HG03196 (cell line): ENCODE data around the gene DTNA.

ENCODE experiments used
- ATAC-seq: cut with Tn5 transposase; IDR thresholded peaks from one replicate; pipeline ENCODE4 v1.9.1; 2021; ENCODE audit not compliant: unreplicated experiment

The DTNA gene

GRCh38 chr18:34805103-34805877 lies 95.2 kb downstream of the DTNA start:
- no peak for ATAC-seq

GRCh38 chr18:34805878-34806351 lies 95.8 kb downstream of the DTNA start:
- ATAC-seq: no peak

- no peak for ATAC-seq
These were observed 96.4 kb downstream of the DTNA start for GRCh38 chr18:34806527-34806926.

GRCh38 chr18:34807106-34807796 lies 97.2 kb downstream of the DTNA start:
- no peak for ATAC-seq

GRCh38 chr18:34808389-34808788 lies 98.3 kb downstream of the DTNA start:
- ATAC-seq: no peak

GRCh38 chr18:34809451-34810072 lies 99.5 kb downstream of the DTNA start:
- ATAC-seq: no peak

- no peak for ATAC-seq
These were observed 106.1 kb downstream of the DTNA start for GRCh38 chr18:34816183-34816582.

- no peak for ATAC-seq
These were observed 107.5 kb downstream of the DTNA start for GRCh38 chr18:34817636-34818035.

- ATAC-seq: no peak
These were observed 108.0 kb downstream of the DTNA start for GRCh38 chr18:34818064-34818463.

- ATAC-seq: no peak
These were observed 110.4 kb downstream of the DTNA start for GRCh38 chr18:34820360-34821065.

GRCh38 chr18:34821669-34822210 lies 111.6 kb downstream of the DTNA start:
- no peak for ATAC-seq

GRCh38 chr18:34828093-34828492 lies 118.0 kb downstream of the DTNA start:
- ATAC-seq: no peak

- no peak for ATAC-seq
These were observed 124.8 kb downstream of the DTNA start for GRCh38 chr18:34834897-34835296.

- ATAC-seq: no peak
These were observed 125.4 kb downstream of the DTNA start for GRCh38 chr18:34835466-34835865.

GRCh38 chr18:34837769-34838272 lies 127.7 kb downstream of the DTNA start:
- no peak for ATAC-seq

GRCh38 chr18:34838669-34839068 lies 128.6 kb downstream of the DTNA start:
- no peak for ATAC-seq

GRCh38 chr18:34840256-34840826 lies 130.2 kb downstream of the DTNA start:
- ATAC-seq: no peak

- no peak for ATAC-seq
These were observed 131.8 kb downstream of the DTNA start for GRCh38 chr18:34841891-34842290.

- no peak for ATAC-seq
These were observed 134.0 kb downstream of the DTNA start for GRCh38 chr18:34844072-34844471.

- no peak for ATAC-seq
These were observed 134.8 kb downstream of the DTNA start for GRCh38 chr18:34844732-34845459.
